Measurements from ENCODE around the gene NDUFS2. TPM values are rescaled to one million over a fixed set of nuclear protein-coding genes. Genes with fewer than 3 reads are reported as not detected.
A peak's percentile ranks its signal among the peaks of the same experiment; 100 is the strongest.

Gene NDUFS2
- total RNA-seq, 2 donors from 2014 or later, result 83.5 to 100.0 TPM

DNA sequence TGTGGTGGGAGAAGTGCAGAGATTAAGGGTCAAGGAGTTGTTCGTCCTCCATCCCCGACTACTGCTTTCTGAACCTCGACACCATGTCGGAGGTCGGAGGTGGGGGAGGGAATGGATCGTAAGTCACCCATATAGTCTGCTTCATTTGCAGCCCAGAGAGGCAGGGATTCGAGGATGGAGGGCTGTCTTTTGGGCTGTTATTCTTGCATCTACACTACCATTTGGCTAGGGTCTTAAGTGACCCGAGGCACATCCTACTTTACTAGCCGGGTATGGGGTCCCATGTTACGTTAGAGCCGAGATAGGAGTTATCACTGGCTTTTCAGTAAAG, 42.3 kb upstream of the NDUFS2 start:
- Histone ChIP-seq H3K36me3 (ENCODE audit: control insufficient read depth, insufficient read depth, low read length) (peaks cover 52% of the 10 kb centered on the region), H3K27me3 (ENCODE audit: control insufficient read depth, insufficient read depth, low read length, poor library complexity, severe bottlenecking) (no peaks in the 10 kb centered on the region), H3K4me1 (ENCODE audit: control insufficient read depth, insufficient read depth, low read length) (peaks cover under 1% of the 10 kb centered on the region), H3K9ac (ENCODE audit: extremely low read depth, low read length, poor library complexity, severe bottlenecking) (peak overlapping the region; percentile 68), H3K4me3 (ENCODE audit: low read length) (peak overlapping the region; percentile 86), H3K9me3 (ENCODE audit: control insufficient read depth, low read length) (no peaks in the 10 kb centered on the region), H3K27ac (ENCODE audit: low read depth, low read length) (no peak overlapping the region)
- H3K4me3 Mint-ChIP-seq, result peak overlapping the region; percentile 77
- peaks cover 23% of the 10 kb centered on the region for H3K4me1 Mint-ChIP-seq
- WGBS, 2 experiments (ENCODE audit: insufficient coverage in 1 of 2, insufficient read length in 1 of 2), result 20 to 59% methylated on average over 3 to 11 of the region's 11 CpGs
- TF ChIP-seq, protein P1, sequence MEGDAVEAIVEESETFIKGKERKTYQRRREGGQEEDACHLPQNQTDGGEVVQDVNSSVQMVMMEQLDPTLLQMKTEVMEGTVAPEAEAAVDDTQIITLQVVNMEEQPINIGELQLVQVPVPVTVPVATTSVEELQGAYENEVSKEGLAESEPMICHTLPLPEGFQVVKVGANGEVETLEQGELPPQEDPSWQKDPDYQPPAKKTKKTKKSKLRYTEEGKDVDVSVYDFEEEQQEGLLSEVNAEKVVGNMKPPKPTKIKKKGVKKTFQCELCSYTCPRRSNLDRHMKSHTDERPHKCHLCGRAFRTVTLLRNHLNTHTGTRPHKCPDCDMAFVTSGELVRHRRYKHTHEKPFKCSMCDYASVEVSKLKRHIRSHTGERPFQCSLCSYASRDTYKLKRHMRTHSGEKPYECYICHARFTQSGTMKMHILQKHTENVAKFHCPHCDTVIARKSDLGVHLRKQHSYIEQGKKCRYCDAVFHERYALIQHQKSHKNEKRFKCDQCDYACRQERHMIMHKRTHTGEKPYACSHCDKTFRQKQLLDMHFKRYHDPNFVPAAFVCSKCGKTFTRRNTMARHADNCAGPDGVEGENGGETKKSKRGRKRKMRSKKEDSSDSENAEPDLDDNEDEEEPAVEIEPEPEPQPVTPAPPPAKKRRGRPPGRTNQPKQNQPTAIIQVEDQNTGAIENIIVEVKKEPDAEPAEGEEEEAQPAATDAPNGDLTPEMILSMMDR (conservative IDR thresholded peaks at IDR 0.05), result no peak
- peaks cover 35% of the 10 kb centered on the region for H3K36me3 Mint-ChIP-seq (ENCODE audit: low read depth)
- DNase-seq, result no peak
- no peaks in the 10 kb centered on the region for H3K9me3 Mint-ChIP-seq
- no peaks in the 10 kb centered on the region for H3K27me3 Mint-ChIP-seq (ENCODE audit: insufficient read depth)
- H3K27ac Mint-ChIP-seq, result peak overlapping the region; percentile 89

DNA sequence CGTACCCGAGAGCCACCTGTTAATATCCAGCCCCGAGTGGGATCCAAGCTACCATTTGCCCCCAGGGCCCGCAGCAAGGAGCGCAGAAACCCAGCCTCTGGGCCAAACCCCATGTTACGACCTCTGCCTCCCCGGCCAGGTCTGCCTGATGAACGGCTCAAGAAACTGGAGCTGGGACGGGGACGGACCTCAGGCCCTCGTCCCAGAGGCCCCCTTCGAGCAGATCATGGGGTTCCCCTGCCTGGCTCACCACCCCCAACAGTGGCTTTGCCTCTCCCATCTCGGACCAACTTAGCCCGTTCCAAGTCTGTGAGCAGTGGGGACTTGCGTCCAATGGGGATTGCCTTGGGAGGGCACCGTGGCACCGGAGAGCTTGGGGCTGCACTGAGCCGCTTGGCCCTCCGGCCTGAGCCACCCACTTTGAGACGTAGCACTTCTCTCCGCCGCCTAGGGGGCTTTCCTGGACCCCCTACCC, 41.5 kb upstream of the NDUFS2 start:
- H3K4me3 ChIP-seq (ENCODE audit: low read length), result no peak overlapping the region
- peaks cover 35% of the 10 kb centered on the region for H3K36me3 Mint-ChIP-seq (ENCODE audit: low read depth)
- no peaks in the 10 kb centered on the region for H3K9me3 Mint-ChIP-seq
- no peak for DNase-seq
- H3K4me1 ChIP-seq (ENCODE audit: control insufficient read depth, insufficient read depth, low read length), result peaks cover 5% of the 10 kb centered on the region
- H3K4me3 Mint-ChIP-seq, result peak overlapping the region; percentile 77
- 96 to 98% methylated on average over 17 to 22 of the region's 22 CpGs for WGBS, 2 experiments (ENCODE audit: insufficient coverage in 1 of 2, insufficient read length in 1 of 2)
- H3K36me3 ChIP-seq (ENCODE audit: control insufficient read depth, insufficient read depth, low read length), result peaks cover 55% of the 10 kb centered on the region
- no peak overlapping the region for H3K27ac ChIP-seq (ENCODE audit: low read depth, low read length)
- H3K9me3 ChIP-seq (ENCODE audit: control insufficient read depth, low read length), result no peaks in the 10 kb centered on the region
- TF ChIP-seq, protein P1 (conservative IDR thresholded peaks at IDR 0.05), result no peak
- H3K27me3 Mint-ChIP-seq (ENCODE audit: insufficient read depth), result no peaks in the 10 kb centered on the region
- peak overlapping the region; percentile 89 for H3K27ac Mint-ChIP-seq
- no peaks in the 10 kb centered on the region for H3K27me3 ChIP-seq (ENCODE audit: control insufficient read depth, insufficient read depth, low read length, poor library complexity, severe bottlenecking)
- H3K9ac ChIP-seq (ENCODE audit: extremely low read depth, low read length, poor library complexity, severe bottlenecking), result no peak overlapping the region
- peaks cover 23% of the 10 kb centered on the region for H3K4me1 Mint-ChIP-seq

DNA sequence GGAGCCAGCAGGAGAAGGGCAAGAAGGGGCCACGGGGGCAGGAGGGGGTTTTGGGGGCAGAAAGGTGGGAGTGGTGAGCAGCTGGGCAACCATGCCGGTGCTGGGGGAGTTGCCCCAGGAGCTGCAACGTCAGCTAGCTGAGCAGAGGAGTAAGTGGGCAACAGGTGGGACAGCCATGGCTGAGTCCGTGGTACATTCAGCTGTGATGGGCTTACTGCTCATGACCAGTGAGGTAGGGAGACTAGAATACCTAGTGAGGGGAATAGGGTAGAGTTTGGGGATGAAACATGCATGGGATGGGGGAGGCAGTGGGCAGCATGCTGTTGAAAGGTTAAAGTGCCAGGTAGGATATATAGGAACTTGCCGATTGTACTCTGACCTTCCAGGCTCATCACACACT, 40.5 kb upstream of the NDUFS2 start:
- H3K4me1 Mint-ChIP-seq, result peaks cover 23% of the 10 kb centered on the region
- Histone ChIP-seq H3K4me1 (ENCODE audit: control insufficient read depth, insufficient read depth, low read length) (peaks cover 5% of the 10 kb centered on the region), H3K9ac (ENCODE audit: extremely low read depth, low read length, poor library complexity, severe bottlenecking) (no peak overlapping the region), H3K27ac (ENCODE audit: low read depth, low read length) (no peak overlapping the region), H3K36me3 (ENCODE audit: control insufficient read depth, insufficient read depth, low read length) (peaks cover 55% of the 10 kb centered on the region), H3K27me3 (ENCODE audit: control insufficient read depth, insufficient read depth, low read length, poor library complexity, severe bottlenecking) (no peaks in the 10 kb centered on the region), H3K9me3 (ENCODE audit: control insufficient read depth, low read length) (no peaks in the 10 kb centered on the region), H3K4me3 (ENCODE audit: low read length) (no peak overlapping the region)
- H3K4me3 Mint-ChIP-seq, result no peak overlapping the region
- H3K9me3 Mint-ChIP-seq, result no peaks in the 10 kb centered on the region
- H3K27me3 Mint-ChIP-seq (ENCODE audit: insufficient read depth), result no peaks in the 10 kb centered on the region
- peak overlapping the region; percentile 57 for H3K27ac Mint-ChIP-seq
- peaks cover 35% of the 10 kb centered on the region for H3K36me3 Mint-ChIP-seq (ENCODE audit: low read depth)
- 91 to 94% methylated on average over 3 to 5 of the region's 5 CpGs for WGBS, 2 experiments (ENCODE audit: insufficient coverage in 1 of 2, insufficient read length in 1 of 2)
- DNase-seq, result no peak
- TF ChIP-seq, protein P1 (conservative IDR thresholded peaks at IDR 0.05), result no peak
